IPS-NIHi11 (cell line): ENCODE data around the gene EPN2.

Experiments
- DNase-seq: peaks from one replicate; pipeline ENCODE4 v3.0.0; 2012; ENCODE audit warnings: mixed read lengths, low spot score

EPN2 gene

DNA sequence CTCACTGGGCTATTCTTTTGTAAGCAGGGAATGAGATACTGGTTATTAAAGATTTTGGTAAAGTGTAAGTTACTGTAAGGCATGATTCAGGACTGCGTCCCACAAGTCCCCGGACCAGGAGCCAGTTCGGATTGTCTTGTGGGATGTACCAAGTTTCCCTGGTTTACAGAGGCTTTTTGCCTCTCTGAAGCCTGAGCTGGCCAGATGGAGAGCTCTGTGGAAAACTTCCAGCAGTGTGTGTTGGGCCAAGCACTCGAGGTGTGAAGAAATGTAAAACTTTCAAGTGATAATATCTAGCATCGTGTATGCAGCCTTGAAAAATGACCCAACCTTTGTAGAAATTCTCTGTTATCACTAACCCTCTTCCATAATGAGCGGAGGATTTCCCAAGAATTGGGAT lies 2.4 kb downstream of the EPN2 start:
- no peak for DNase-seq

DNA sequence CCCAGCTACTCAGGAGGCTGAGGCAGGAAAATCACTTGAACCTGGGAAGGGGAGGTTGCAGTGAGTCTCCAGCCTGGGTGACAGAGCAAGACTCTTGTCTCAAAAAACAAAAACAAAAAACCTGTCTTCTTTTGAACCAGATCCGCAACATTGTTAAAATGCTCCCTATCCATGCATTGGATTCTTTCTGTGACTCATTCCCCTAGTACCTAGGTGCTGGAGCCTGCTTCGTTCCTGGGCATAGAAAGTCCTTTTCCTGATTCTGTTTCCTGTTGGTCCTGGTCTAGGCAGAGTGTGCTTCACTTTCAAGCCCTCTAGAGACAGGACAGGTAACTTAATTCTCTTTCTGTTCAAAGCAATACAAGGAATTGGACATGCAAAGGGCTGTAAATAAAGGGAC lies 5.2 kb downstream of the EPN2 start:
- no peak for DNase-seq

DNA sequence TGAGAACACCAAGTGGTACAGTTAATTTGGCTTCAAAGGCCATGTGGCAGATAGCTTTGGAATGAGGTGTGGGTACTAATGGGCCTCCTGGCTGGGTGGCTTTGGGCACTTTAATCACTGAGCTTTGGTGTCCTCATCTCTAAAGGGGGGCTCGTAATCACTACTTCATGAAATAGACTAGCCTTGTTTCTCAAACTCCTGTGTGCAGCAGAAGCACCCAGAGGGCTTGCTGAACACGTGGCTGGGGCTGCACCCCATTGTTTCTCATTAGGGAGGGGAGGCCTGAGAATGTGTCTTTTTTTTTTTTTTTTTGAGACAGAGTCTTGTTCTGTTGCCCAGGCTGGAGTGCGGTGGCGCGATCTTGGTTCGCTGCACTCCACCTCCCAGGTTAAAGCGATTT lies 5.8 kb downstream of the EPN2 start:
- DNase-seq = no peak

DNA sequence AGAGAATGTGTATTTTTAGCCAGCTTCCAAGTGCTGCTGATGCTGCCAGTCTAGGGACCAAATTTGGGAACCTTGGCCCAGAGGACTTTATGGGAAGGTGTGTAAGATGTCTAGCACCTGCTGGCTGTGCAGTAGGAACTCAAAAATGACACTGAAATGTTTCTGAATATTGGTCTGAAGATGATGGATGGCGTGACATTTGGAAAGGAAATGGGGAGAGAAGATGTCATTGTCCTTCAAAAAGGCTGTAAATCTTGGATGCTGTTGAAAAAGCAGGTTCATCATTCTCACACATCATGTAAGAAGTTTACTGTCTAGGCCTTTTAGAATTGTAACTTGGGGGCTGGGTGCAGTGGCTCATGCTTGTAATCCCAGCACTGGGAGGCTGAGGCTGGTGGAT lies 6.7 kb downstream of the EPN2 start:
- no peak for DNase-seq

DNA sequence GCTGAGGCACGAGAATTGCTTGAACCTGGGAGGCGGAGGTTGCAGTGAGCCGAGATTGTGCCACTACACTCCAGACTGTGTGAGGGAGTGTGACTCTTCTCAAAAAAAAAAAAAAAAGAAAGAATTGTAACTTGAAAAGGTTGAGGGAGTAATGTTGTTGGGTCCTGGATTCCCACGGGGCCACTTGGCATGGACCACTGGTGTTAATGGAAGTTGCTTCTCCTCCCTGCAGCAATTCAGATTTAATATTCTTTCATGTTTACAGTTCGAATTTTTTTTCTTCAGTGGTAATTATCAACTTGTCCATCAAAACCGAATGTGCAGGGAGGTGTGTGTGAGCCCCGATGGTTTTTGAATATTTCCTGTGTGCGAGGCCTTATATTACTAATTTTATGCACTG lies 7.2 kb downstream of the EPN2 start:
- no peak for DNase-seq

DNA sequence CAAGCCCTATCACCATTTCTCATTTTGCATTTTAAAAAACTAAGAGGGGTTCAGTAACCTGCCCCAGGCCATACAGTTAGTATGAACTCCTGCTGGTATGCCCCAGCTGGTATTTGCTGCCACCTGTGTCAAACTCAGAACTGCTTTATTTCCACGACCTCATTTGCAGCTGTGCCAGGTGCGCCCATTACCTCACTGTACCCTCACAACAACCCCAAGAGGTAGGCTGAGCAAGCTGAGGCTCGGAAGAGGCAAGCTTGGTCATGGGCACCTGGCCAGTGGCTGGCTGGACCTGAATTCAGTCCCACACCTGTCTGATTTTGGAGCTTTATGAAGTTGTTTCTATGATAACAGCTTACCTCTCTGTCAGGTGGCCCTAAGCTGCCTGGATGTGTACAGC lies 7.6 kb downstream of the EPN2 start:
- DNase-seq = no peak

DNA sequence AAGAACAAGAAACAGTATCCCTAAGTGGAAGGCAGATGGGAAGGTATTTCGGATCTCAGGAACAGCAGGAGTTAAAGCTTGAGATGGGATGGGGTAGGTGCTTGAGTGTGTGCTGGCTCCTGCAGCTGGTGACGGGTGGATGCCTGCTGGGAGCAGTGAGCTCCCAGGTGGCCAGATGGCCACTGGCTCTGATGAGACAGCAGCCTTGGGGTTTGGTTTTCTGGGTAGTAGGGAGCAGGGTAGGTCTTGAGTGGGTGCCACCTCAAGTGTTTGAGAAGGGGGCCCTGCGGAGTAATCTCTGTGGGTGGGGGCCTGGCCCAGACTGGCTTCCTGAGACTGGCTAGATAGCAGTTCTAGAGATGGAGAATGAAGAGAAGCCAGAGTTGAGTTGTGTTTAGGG lies 10.3 kb downstream of the EPN2 start:
- DNase-seq = no peak

DNA sequence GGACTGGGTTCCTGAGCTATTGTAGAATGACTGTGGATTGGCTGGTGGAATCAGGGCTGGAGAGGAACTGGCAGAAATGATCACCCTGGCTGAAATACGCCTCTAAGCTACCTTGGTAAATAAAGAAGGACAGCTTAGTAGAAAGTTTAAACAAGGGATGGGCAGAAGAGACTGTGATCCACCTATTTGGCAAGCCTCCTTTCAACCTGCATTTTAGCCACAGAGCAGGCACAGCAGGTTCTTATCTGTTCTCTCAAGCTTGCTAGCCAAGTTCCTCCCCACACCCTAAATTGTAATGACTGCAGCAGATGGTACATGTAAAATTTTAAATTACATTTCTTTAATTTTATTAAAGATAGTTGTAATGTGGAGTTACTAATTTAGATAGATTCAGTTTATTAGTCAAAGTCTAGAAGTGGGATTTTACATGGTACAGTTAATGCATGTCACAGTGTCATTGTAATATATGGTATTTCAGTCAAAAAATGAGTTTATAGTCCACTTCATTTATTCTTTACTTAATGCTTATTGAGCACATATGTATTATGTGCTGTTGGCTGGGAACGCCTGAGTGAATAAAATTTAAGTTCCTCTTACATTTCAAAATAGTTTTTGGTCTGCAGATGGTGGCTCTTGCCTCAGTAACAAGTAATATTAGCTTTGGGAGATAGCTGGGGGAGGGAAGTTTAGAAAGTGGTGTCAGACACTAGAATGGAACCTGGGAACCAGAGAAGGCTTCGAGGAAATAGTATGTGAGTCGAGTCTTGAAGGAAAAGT lies 11.2 kb downstream of the EPN2 start:
- DNase-seq = no peak

DNA sequence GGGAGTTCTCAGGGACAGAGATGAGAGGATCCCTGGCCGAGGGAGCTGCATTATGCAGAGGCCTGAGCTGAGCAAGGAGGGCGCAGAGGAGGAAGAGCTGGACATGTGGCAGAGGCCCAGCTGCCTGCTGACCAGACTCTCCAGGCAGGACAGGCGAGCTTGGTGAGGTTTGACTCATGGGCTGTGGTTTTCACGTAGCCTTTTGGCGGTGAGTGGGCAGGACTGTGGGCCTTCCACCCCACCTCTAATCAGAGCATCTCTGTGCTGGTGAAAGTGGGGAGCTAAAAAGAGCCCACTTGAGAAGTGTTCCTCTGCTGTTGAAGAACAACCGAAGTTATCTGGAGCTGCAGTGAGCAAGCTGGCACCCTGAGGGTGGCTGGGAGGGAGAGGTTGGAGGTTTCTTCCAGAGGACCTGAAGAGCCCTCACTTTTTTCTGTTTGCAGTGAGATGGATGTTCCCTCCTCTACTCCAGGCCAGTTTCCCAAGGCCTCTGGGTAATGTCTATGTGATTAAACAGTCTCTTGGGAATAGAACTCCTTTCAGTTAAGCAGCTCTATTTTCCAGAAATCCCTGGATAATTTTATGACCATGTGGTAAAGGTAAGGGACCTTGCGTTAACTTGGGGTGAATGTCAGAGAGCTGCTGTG lies 11.9 kb downstream of the EPN2 start:
- DNase-seq = no peak

DNA sequence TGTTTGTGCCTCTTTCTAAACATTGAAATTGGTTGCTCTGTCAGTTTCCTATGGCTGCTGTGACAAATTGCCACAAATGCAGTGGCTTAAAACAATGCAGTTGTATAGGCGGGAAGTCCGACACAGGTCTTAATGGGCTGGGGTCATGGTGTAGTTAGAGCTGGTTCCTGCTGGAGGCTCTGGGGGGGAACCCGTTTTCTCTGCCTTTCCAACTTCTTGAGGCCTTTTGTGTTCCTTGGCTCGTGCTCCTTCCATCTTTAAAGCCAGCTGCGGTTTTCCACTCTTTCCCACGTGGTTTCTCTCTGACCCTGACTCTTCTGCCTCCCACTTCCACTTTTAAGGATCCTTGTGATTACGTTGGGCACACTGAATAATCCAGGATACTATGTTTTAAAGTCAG lies 12.5 kb downstream of the EPN2 start:
- no peak for DNase-seq

DNA sequence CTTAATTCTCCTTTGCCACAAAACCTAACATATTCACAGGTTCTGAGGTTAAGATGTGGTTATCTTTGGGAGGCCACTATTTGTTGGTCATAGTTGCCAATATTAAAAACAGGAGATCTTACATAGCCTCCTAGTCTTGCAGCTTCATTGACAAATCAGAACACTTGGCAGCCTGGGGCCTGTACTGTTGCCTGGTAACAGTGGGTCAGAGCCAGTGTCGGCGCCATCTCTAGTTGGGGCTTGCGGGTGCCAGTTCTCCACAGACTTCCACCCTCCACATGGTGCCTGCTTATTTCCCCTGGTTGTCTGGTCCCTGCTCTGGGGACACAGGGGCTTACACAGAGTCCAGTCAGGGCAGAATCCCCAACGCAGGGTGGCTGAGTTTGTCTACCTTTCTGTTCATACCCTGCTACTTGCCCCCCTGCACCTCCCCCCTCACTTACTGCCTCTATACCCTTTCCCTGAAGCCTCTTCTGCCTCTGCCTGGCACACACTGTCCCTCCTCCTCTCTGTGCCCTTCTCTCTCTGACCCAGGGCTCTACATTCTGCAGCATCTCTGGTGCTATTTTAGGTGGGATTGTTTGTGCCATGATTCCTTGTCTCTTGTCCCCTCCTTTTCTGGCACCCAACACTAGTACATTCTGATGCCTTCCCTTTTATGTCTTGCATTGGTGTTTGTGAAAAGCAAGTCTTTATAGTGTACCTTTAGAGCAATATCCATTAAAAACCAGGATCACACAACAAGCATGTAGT lies 13.4 kb downstream of the EPN2 start:
- DNase-seq = no peak

DNA sequence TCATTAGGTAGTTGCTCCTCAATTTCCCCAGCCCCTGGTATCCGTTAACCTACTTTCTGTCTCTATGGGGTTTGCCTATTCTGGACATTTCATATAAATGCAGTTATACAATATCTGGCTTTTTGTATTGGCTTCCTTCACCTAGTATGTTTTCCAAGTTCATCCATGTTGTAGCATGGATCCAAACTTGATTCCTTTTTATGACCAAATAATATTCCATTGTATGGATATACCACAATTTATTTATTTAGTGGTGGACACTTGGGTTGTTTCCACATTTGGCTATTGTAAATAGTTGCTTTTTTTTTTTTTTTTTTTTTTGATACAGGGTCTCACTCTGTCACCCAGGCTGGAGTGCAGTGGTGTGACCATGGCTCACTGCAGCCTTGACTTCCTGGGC lies 15.9 kb downstream of the EPN2 start:
- DNase-seq = no peak

DNA sequence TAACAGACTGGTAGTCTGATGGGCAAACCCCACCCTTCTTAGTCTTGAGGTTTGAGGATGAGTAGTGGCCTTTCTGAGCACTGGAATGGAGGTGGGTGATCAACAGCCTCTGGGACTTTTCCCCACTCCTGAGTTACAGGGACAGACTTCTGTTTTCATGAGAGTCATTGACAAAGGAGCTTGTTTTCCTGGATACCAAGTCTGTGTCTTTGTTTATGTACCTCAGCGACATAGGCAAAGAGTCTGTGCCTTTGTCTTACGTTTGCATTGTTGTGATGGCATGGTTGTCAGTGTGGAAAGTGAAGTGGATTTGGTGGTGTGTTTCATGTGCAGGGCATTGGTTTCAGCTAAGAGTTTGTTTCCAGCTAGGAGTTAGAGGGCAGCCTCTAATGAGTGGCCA lies 17.5 kb downstream of the EPN2 start:
- DNase-seq = no peak

DNA sequence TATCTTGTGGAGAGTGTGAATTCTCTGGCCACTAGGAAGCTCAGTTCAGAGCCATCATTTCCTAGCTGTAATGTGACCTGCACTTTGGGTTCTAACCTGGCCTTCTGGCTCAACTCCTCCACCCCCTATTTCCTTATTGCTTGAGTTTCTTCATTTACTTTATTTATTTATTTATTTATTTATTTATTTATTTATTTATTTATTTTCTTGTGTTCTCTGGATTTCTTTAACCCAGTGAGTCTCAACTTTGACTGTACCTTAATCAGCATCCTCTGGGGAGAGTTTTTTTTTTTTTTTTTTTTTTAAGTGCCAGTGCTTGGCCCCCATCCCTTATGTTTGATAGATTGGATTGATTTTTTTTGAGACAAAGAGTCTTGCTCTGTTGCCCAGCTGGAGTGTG lies 18.1 kb downstream of the EPN2 start:
- no peak for DNase-seq

DNA sequence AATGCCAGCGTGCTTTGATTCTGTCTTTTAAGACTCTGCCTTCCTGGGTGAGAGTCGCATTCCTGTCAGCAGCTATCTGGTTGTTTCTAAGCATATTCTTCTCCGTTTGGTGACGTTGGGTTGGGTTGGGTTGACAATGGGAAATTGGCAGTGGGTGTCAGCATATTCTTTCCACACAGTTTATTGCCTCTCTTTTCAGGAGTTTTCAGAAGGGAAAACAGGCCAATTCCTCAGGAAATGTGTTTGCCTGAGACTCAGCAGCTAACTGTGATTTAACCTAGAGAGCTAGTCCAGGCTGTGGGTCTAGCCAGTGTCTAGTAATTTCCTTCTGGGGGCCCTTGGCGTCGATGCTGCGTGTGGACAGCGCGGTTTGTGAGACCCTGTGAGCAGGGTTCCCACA lies 21.2 kb downstream of the EPN2 start:
- no peak for DNase-seq

DNA sequence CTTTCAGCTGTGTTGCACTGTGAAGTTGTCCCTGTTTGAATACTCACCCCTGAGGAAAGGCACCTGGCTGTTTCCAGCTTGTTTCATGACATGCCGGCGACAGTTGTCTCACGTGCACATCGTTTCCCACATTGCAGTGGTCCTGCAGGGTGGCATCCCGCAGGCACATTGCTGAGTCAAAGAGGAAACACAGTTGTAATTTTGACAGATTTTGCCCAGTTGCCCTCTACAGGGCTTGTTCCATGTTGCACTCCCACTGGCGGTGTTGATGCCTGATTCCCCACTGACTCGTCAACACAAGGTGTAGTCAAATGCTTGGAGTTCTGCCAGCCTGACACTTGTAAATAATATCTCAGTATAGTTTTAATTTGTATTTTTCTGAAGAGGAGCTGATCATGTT lies 23.8 kb downstream of the EPN2 start:
- no peak for DNase-seq

DNA sequence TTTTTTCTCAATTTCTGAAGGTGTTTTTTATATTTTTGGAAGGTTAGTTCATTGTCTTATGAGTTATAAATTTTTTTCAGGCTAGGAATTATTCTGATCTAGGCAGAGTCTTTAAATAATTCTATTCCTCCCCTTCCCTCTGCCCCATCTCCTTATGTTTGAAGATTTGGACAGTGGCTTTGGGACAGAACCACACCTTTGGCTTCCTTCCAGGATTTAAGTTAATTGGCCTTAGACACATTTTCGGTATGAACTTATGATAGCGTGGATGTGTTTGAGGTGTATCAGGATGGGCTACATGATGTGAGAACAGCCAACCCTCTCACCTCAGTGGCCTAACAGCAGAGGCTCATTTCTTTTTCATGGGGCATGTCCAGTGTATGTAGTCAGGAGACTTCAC lies 24.3 kb downstream of the EPN2 start:
- no peak for DNase-seq

DNA sequence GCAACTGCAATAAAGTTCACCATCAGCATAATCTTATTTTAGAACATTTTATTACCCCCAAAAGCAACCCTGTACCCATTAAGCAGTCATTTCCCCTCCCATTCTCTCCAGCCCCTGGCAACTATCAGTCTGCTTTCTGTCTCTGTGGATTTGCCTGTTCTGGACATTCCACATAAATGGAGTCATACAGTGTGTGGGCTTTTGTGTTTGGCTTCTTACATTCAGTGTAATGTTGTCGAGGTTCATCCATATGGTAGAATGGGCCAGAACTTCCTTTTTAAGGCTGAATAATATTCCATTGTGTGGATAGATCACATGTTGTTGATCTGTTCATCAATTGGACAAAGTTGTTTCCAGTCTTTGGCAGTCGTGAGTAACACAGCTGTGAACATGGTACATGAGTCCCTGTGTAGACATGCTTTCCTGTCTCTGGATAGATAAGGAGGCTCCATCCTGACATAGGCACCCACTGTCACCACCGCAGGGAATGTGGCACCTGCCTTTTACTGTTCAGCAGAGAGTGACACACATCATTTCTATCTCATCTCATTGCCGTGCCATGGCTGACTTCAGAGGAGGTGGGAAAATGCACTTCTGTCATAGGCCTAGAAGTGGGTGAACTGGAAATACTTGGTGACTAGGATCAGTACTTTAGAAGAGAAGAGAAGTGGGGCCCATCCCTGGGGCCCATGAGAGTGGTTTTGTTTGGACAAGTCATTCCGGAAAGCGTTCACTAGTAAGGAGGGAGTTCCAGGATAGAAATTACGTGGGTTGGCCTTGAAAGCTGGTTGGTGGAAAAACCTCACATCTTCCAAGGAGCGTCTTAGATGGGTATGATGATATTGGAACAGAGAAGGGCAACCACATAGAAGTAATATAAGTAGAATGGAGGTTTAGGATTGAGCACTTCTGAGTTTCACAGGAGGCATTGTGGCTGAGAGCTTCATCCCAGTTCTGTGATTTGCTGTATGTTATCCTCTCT lies 25.8 kb downstream of the EPN2 start:
- DNase-seq = no peak

DNA sequence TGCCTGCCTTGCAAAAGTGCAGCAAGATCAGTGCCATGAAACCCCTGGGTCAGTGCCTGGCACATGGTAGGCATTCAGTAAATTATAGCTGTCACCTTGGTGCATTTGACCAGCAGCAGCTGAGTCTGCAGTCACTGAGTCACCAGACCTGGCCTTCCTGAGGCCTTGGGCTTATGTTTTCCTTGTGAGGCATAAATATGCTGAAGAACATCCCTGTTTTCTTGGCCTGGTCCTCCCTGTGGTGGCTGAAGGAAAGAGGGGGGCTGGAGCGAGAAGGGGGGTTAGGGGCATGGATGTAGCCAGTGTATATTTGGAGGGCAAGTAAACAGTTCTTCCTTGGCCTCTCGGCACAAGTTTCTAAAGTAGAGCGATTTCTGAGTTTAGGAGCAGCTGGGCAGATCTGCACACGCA lies 26.5 kb downstream of the EPN2 start:
- DNase-seq = no peak

DNA sequence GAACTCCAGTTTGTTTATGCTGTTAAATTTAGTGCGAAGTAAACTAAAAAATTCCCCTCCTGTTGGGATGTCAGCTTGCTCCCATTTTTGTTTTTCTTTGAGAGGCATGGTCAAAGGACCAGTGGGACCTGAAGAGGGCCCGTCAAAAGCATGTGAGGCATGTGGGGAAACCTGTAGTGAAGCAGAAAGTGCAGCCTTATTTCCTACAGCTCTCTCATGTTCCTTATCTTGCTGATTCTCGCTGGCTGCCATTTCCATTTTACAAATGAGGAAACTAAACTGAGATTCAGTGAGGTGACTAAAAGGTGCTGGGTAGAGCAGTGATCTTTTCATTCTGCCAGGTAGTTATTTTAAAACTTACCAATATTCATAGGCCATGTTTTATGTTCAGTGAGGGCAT lies 27.1 kb downstream of the EPN2 start:
- DNase-seq = no peak

DNA sequence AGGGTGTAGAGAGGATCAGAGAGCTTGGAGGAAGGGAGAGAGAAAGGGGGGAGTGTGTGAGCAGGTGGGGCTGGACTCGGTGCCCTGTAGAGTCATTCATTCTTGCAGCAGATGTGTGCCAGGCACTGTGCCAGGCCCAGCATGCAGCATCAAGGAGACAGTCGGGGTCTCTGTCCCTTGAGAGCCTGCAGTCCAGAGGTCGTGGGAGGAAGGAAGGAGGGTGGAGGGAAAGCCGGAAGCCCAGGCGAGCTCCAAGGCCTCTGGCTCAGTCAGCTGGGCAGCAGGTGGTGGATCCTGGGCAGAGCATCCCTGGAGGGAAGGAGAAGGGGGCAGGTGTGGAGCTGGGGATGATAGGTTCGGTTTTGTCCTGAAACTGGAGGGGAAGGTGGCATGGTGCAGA lies 27.5 kb downstream of the EPN2 start:
- no peak for DNase-seq

DNA sequence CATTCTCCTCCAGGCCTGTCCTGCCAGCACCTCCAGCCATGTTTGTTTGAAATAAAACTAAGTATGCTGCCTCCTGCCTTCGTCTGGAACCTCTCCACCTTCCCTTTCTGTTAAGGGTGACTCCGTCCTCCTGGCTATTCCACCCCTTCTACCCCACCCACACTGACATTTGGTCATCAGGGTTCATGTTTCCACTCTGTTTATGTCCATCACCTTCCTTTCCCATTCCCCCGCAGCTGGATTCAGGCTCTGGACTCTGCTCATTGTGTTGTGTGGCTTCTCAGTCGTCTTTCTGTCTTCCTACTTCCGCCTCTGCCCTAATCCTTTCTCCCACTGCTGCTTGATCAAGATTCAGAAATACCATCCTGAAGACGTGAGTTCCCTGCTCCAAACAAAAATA lies 28.6 kb downstream of the EPN2 start:
- no peak for DNase-seq
